Neural cell (in vitro differentiated cells): Measurements from ENCODE around the gene RNF157. TPM values are rescaled to one million over a fixed set of nuclear protein-coding genes. Genes with fewer than 3 reads are reported as not detected.
"Not testable (repeated sequence)": the region's sequence is repeated elsewhere in the genome, so short reads cannot be mapped to it uniquely, and the experiment has no call there.

Experiments used
- H2AFZ ChIP-seq: fragments of 200-600, 300-800 bp; sonication (generic), shearing (Covaris generic); 2 replicates; pipeline ENCODE4 v1.6.0; 2014; ENCODE audit warnings: low read depth, mild to moderate bottlenecking, antibody characterized with exemption, low read length, moderate library complexity
- H3F3A ChIP-seq: fragments of 200-600 bp; shearing (Covaris generic); 2 replicates; pipeline ENCODE4 v1.6.1; 2016; ENCODE audit warnings: mild to moderate bottlenecking, moderate library complexity, mixed read lengths, antibody characterized with exemption, low read length; ENCODE audit not compliant: insufficient read depth, poor library complexity, severe bottlenecking
- H3K27ac ChIP-seq: fragments of 200-600, 300-800 bp; sonication (generic), shearing (Covaris generic); 2 replicates; pipeline ENCODE4 v1.5.1; 2014; ENCODE audit warnings: mild to moderate bottlenecking, low read length, moderate library complexity
- H3K27me3 ChIP-seq: fragments of 300-800, 200-600 bp; sonication (generic), shearing (Covaris generic); 2 replicates; pipeline ENCODE4 v1.6.0; 2014; ENCODE audit warnings: mild to moderate bottlenecking, low read depth, low read length, moderate library complexity; ENCODE audit not compliant: insufficient read depth
- H3K36me3 ChIP-seq: fragments of 300-800, 200-600 bp; sonication (generic), shearing (Covaris generic); 2 replicates; pipeline ENCODE4 v1.5.1; 2014; ENCODE audit warnings: mild to moderate bottlenecking, antibody characterized with exemption, low read length, moderate library complexity; ENCODE audit not compliant: insufficient read depth
- H3K4me2 ChIP-seq: fragments of 300-800, 200-600 bp; sonication (generic), shearing (Covaris generic); 2 replicates; pipeline ENCODE4 v1.6.0; 2014; ENCODE audit warnings: mild to moderate bottlenecking, low read length
- H3K4me3 ChIP-seq: fragments of 300-800, 200-600 bp; sonication (generic), shearing (Covaris generic); 2 replicates; pipeline ENCODE4 v1.5.1; 2014; ENCODE audit warnings: mild to moderate bottlenecking, low read length, moderate library complexity
- H3K79me2 ChIP-seq: fragments of 200-600 bp; shearing (Covaris generic); replicated peaks from 2 replicates; pipeline ENCODE4 v1.6.0; 2014; ENCODE audit warnings: mild to moderate bottlenecking, low read length, moderate library complexity; ENCODE audit not compliant: insufficient read depth
- H3K9ac ChIP-seq: fragments of 300-800, 200-600 bp; sonication (generic), shearing (Covaris generic); 2 replicates; pipeline ENCODE4 v1.6.1; 2016; ENCODE audit warnings: mild to moderate bottlenecking, low read length, mixed read lengths
- H3K9me2 ChIP-seq: fragments of 200-600 bp; shearing (Covaris generic); 2 replicates; pipeline ENCODE4 v1.6.1; 2016; ENCODE audit warnings: mild to moderate bottlenecking, low read length, mixed read lengths; ENCODE audit not compliant: insufficient read depth
- H3K9me3 ChIP-seq: fragments of 200-600, 300-800 bp; sonication (generic), shearing (Covaris generic); 2 replicates; pipeline ENCODE4 v1.6.1; 2016; ENCODE audit warnings: mild to moderate bottlenecking, mixed run types, low read length, moderate library complexity, mixed read lengths
- H4K20me1 ChIP-seq: fragments of 200-600 bp; shearing (Covaris generic); 2 replicates; pipeline ENCODE4 v1.6.1; 2016; ENCODE audit warnings: mild to moderate bottlenecking, mixed run types; ENCODE audit not compliant: insufficient read depth
- CTCF ChIP-seq: fragments of 450-650 bp; IDR thresholded peaks from 2 replicates; pipeline ENCODE4 v1.5.1; 2014; ENCODE audit warnings: antibody characterized with exemption, mild to moderate bottlenecking, moderate library complexity; ENCODE audit not compliant: poor library complexity, severe bottlenecking
- EP300 ChIP-seq: fragments of 450-650 bp; conservative IDR thresholded peaks from 2 replicates; pipeline ENCODE4 v1.6.1; 2014; ENCODE audit warnings: antibody characterized with exemption, mild to moderate bottlenecking, moderate library complexity; ENCODE audit not compliant: poor library complexity, severe bottlenecking
- EZH2 ChIP-seq: fragments of 200-600, 300-800 bp; shearing (Covaris generic), sonication (generic); IDR thresholded peaks from 2 replicates; pipeline ENCODE4 v1.6.1; 2014; ENCODE audit warnings: antibody characterized with exemption, low read length, borderline replicate concordance, mild to moderate bottlenecking; ENCODE audit not compliant: insufficient read depth, poor library complexity, severe bottlenecking
- MXI1 ChIP-seq: fragments of 450-650 bp; conservative IDR thresholded peaks from 2 replicates; pipeline ENCODE4 v1.6.1; 2014; ENCODE audit warnings: antibody characterized with exemption, mild to moderate bottlenecking; ENCODE audit not compliant: poor library complexity, severe bottlenecking
- POLR2AphosphoS5 ChIP-seq: IDR thresholded peaks from 2 replicates; pipeline ENCODE4 v1.6.1; 2012
- RAD21 ChIP-seq: fragments of 450-650 bp; conservative IDR thresholded peaks from 2 replicates; pipeline ENCODE4 v1.6.1; 2014; ENCODE audit warnings: antibody characterized with exemption, mild to moderate bottlenecking, moderate library complexity
- REST ChIP-seq: IDR thresholded peaks from 2 replicates; pipeline ENCODE4 v1.6.1; 2012; ENCODE audit warnings: borderline replicate concordance
- SMC3 ChIP-seq: fragments of 450-650 bp; conservative IDR thresholded peaks from 2 replicates; pipeline ENCODE4 v1.6.1; 2014; ENCODE audit warnings: antibody characterized with exemption, mild to moderate bottlenecking, moderate library complexity; ENCODE audit not compliant: poor library complexity
- TAF1 ChIP-seq: IDR thresholded peaks from 2 replicates; pipeline ENCODE4 v1.6.1; 2012; ENCODE audit warnings: low read depth
- polyA plus RNA-seq: library from polyadenylated mRNA; depleted of rRNA; stranded (reverse); fragments of >200 nt; gene quantifications from 2 replicates; pipeline ENCODE4 v1.2.3, GENCODE V29; 2014

Gene RNF157
- polyA plus RNA-seq, 1 donor from 2014 or later, result 15.9 TPM

- peaks cover 24% of the 10 kb centered on the region for H3K79me2 ChIP-seq
- no peaks in the 10 kb centered on the region for H3K9me3 ChIP-seq
- H3K4me2 ChIP-seq, result no peak overlapping the region
- no peaks in the 10 kb centered on the region for H3K36me3 ChIP-seq
- no peaks in the 10 kb centered on the region for H3K9me2 ChIP-seq
- no peak overlapping the region for H3K27ac ChIP-seq
- no peaks in the 10 kb centered on the region for H3F3A ChIP-seq
- no peak overlapping the region for H3K4me3 ChIP-seq
- TF ChIP-seq RAD21 (no peak), CTCF (no peak), EP300 (no peak)
- H2AFZ ChIP-seq, result no peak overlapping the region
- H3K9ac ChIP-seq, result no peak overlapping the region
- H3K27me3 ChIP-seq, result no peaks in the 10 kb centered on the region
- no peaks in the 10 kb centered on the region for H4K20me1 ChIP-seq
Measured at GRCh38 chr17:76268015-76268749, 27.9 kb upstream of the RNF157 start.

GRCh38 chr17:76267581-76268001, 27.3 kb upstream of the RNF157 start:
- not testable (repeated sequence) for H3K9ac ChIP-seq, H4K20me1 ChIP-seq, H2AFZ ChIP-seq, H3K27me3 ChIP-seq, H3F3A ChIP-seq, H3K4me2 ChIP-seq, H3K4me3 ChIP-seq, H3K9me2 ChIP-seq, H3K36me3 ChIP-seq, H3K9me3 ChIP-seq, H3K27ac ChIP-seq
- peaks cover 24% of the 10 kb centered on the region for H3K79me2 ChIP-seq

- peaks cover 24% of the 10 kb centered on the region for H3K79me2 ChIP-seq
- peak overlapping the region; percentile 90 for H3K4me3 ChIP-seq
- no peak overlapping the region for H2AFZ ChIP-seq
- H3K27ac ChIP-seq, result peak overlapping the region; percentile 73
- no peaks in the 10 kb centered on the region for H3K36me3 ChIP-seq
- no peaks in the 10 kb centered on the region for H3F3A ChIP-seq
- TF ChIP-seq REST (no peak), TAF1 (no peak), RAD21 (no peak), MXI1 (no peak), POLR2AphosphoS5 (no peak), SMC3 (no peak), EZH2 (no peak), EP300 (no peak), CTCF (no peak)
- H3K9me2 ChIP-seq, result no peaks in the 10 kb centered on the region
- H3K9me3 ChIP-seq, result no peaks in the 10 kb centered on the region
- no peaks in the 10 kb centered on the region for H3K27me3 ChIP-seq
- H4K20me1 ChIP-seq, result no peaks in the 10 kb centered on the region
- H3K4me2 ChIP-seq, result peak overlapping the region; percentile 99
- H3K9ac ChIP-seq, result peak overlapping the region; percentile 86
Measured at GRCh38 chr17:76267051-76267576, 26.8 kb upstream of the RNF157 start.
